K562 (cell line): Measurements from ENCODE around the gene NFATC2.

ENCODE experiments used
- ATF7 ChIP-seq: fragments of 450-650 bp; IDR thresholded peaks from 2 replicates; pipeline ENCODE4 v1.7.1; 2014; ENCODE audit warnings: mild to moderate bottlenecking, moderate library complexity
- CBFB ChIP-seq: sonication (generic); formaldehyde crosslinking; IDR thresholded peaks from 2 replicates; pipeline ENCODE4 v1.4.0; 2020; ENCODE audit warnings: mild to moderate bottlenecking, missing genetic modification reagents
- FOXM1 ChIP-seq, 2 experiments: fragments of 450-650 bp in 1 of 2; sonication (generic) in 1 of 2; formaldehyde crosslinking in 1 of 2; IDR thresholded peaks; 2 replicates each; pipeline versions ENCODE4 v1.6.1 to v1.9.0; 2017 to 2022; ENCODE audit warnings: low read depth in 2 of 2, mild to moderate bottlenecking in 2 of 2, missing genetic modification reagents in 1 of 2, moderate library complexity in 1 of 2
- GABPB1 ChIP-seq: sonication (generic); formaldehyde crosslinking; IDR thresholded peaks from 2 replicates; pipeline ENCODE4 v1.8.0; 2022; ENCODE audit warnings: mild to moderate bottlenecking, missing genetic modification reagents
- HDAC6 ChIP-seq: IDR thresholded peaks from 2 replicates; pipeline ENCODE4 v1.6.1; 2012; ENCODE audit warnings: low read depth, mild to moderate bottlenecking, control low read depth, inconsistent platforms, low read length, moderate library complexity
- KLF6 ChIP-seq: fragments of 250-450 bp; sonication (Bioruptor Pico); IDR thresholded peaks from 2 replicates; pipeline ENCODE4 v1.4.0; 2020; ENCODE audit warnings: mild to moderate bottlenecking, moderate library complexity, borderline replicate concordance
- RREB1 ChIP-seq: fragments of 250-450 bp; sonication (Bioruptor Pico); IDR thresholded peaks from 2 replicates; pipeline ENCODE4 v1.4.0; 2020
- TRIM28 ChIP-seq: fragments of 450-650 bp; IDR thresholded peaks from 2 replicates; pipeline ENCODE4 v1.6.1; 2017
- ZBTB33 ChIP-seq: sonication (generic); formaldehyde crosslinking; IDR thresholded peaks from 2 replicates; pipeline ENCODE4 v1.8.1; 2023; ENCODE audit warnings: mild to moderate bottlenecking, missing genetic modification reagents
- ZHX1 ChIP-seq: fragments of 150-350 bp; conservative IDR thresholded peaks from 2 replicates; pipeline ENCODE4 v1.6.1; 2014; ENCODE audit warnings: low read length

DNA sequence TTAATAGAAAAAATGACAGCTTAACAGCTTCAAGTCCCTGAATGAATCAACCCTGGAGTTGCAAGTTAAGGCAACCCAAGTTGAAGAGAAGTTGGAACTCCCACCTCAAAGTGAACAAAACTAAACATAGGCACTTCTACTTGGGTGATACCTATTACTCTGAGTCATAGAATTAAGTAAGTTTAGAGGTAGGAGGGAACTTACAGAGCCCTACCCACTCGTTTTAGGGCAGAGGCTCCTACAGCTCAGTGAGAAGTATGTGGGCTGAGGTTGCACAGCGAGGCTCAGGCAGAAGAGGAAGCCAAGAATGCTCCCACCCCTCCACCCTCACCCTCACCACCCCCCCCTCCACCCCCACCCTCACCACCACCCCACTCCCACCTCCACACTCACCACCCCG, 42.2 kb downstream of the NFATC2 start:
- TF ChIP-seq TRIM28 (no peak), FOXM1 (IDR thresholded peaks at IDR 0.05; ENCODE audit: low read depth) (no peak), FOXM1 (CRISPR knock-in tag; IDR thresholded peaks at IDR 0.05; ENCODE audit: low read depth) (no peak), KLF6 (CRISPR knock-in tag) (no peak), HDAC6 (no peak), CBFB (CRISPR knock-in tag) (no peak), GABPB1 (no peak), ATF7 (no peak), RREB1 (CRISPR knock-in tag) (no peak), ZHX1 (no peak), ZBTB33 (CRISPR knock-in tag) (no peak)
